GM10248 (cell line): ENCODE data around the gene SLC24A4.

Experiments used
- CTCF ChIA-PET: fragments of 300-600 bp; sonication (Branson Sonifier 250); formaldehyde crosslinking; extraction: SDS; loops from one replicate; lab custom pipeline; 2021; ENCODE audit warnings: antibody characterized with exemption; lab: Yijun Ruan, JAX
- POLR2A ChIA-PET: fragments of 350-650 bp; sonication (Branson Sonifier 250); formaldehyde crosslinking; extraction: SDS; loops from one replicate; lab custom pipeline; 2020; ENCODE audit warnings: antibody characterized with exemption; lab: Yijun Ruan, JAX
- DNase-seq: peaks from one replicate; pipeline ENCODE4 v3.0.0; 2012; ENCODE audit errors: extremely low spot score
- CTCF ChIP-seq: IDR thresholded peaks from 2 replicates; pipeline ENCODE4 v1.5.1; 2012; ENCODE audit warnings: mild to moderate bottlenecking, low read depth; ENCODE audit errors: extremely low read depth, missing control alignments, control extremely low read depth

SLC24A4 gene

GRCh38 chr14:92489394-92490238 is 166.7 kb downstream of the SLC24A4 start:
- CTCF ChIA-PET = interaction anchor here (1.0 to 1.5 kb wide), 2 partner anchors 16 to 17 kb away, joined by 3 to 4 read pairs; no protein-coding TSS in a partner anchor
- no peak for TF ChIP-seq CTCF
- no peak for DNase-seq
- POLR2A ChIA-PET = no interaction called here

- ChIA-PET POLR2A (no interaction called here), CTCF (interaction anchor here (1.0 to 1.5 kb wide), 2 partner anchors 16 to 17 kb away, joined by 3 to 4 read pairs; no protein-coding TSS in a partner anchor)
- no peak for TF ChIP-seq CTCF
- no peak for DNase-seq
Measured at GRCh38 chr14:92490239-92490959, 167.4 kb downstream of the SLC24A4 start.

- CTCF ChIA-PET = no interaction called here
- POLR2A ChIA-PET = no interaction called here
- DNase-seq = no peak
- TF ChIP-seq CTCF = no peak
Measured at GRCh38 chr14:92491782-92492181, 168.8 kb downstream of the SLC24A4 start.

- CTCF ChIA-PET = no interaction called here
- no peak for TF ChIP-seq CTCF
- no peak for DNase-seq
- POLR2A ChIA-PET = no interaction called here
Measured at GRCh38 chr14:92492258-92492657, 169.3 kb downstream of the SLC24A4 start.

GRCh38 chr14:92493024-92493423 is 170.1 kb downstream of the SLC24A4 start:
- CTCF ChIA-PET = no interaction called here
- POLR2A ChIA-PET = no interaction called here
- DNase-seq = no peak
- TF ChIP-seq CTCF = no peak

- ChIA-PET POLR2A (no interaction called here), CTCF (interaction anchor here (1.6 kb wide), 1 partner anchor 22 kb away, joined by 3 read pairs; no protein-coding TSS in a partner anchor)
- no peak for TF ChIP-seq CTCF
- no peak for DNase-seq
Measured at GRCh38 chr14:92493492-92493891, 170.5 kb downstream of the SLC24A4 start.
